NT2/D1 (cell line): Measurements from ENCODE around the gene ATXN1.

ENCODE experiments used
- SUZ12 ChIP-seq: IDR thresholded peaks from 2 replicates; pipeline ENCODE4 v1.6.1; 2011; ENCODE audit not compliant: insufficient read length, insufficient read depth; ENCODE audit errors: extremely low read depth
- ZNF274 ChIP-seq: IDR thresholded peaks from 2 replicates; pipeline ENCODE4 v1.6.1; 2011; ENCODE audit warnings: mild to moderate bottlenecking, low read depth, low read length

- TF ChIP-seq ZNF274 (no peak), SUZ12 (no peak)
These were observed 473.1 kb downstream of the ATXN1 start for GRCh38 chr6:16288163-16288562.
